ENCODE data around the gene LMO2.

GRCh38 chr11:33887886-33888285 lies 4.0 kb downstream of the LMO2 start:
- TF ChIP-seq POLR2A (IDR thresholded peaks at IDR 0.05) (no peak), EP300 (IDR thresholded peaks at IDR 0.05) (no peak), CTCF (IDR thresholded peaks at IDR 0.05) (no peak), POLR2AphosphoS5 (IDR thresholded peaks at IDR 0.05) (no peak)
